ENCODE results near the gene SLC25A34. TPM values are rescaled to one million over a fixed set of nuclear protein-coding genes. Genes with fewer than 3 reads are reported as not detected.
A peak's percentile ranks its signal among the peaks of the same experiment; 100 is the strongest.
"Not testable (repeated sequence)": the region's sequence is repeated elsewhere in the genome, so short reads cannot be mapped to it uniquely, and the experiment has no call there.

The SLC25A34 gene
- total RNA-seq, 2 experiments from 2014 or later: 0.56 to 0.81 TPM

DNA sequence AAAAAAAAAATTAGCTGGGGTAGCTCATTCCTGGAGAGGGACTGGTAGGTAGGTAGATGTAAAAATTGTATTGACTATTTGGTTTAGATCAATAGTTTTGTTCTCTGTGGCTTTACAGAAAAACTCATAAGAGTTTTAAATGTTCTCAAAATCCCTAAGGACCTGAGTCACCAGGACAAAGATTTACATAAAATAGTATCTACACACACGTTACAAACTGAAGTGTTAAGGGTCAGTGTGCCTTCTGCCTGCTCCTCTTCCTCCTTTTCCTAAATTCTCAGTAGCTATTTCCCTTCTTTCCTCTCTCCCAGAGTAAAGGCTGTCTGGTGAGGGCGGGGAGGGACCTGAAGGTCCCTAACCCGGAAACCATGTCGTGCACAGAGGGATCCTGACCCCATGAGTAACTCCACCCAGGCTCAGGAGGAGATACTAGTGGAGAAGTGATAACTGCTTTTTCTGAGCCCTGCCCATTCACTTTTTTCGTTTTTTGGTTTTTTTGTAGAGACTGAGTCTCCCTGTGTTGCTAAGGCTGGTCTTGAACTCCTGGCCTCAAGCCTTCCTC, 43.9 kb upstream of the SLC25A34 start:
- Mint-ChIP-seq H3K27me3 (no peaks in the 10 kb centered on the region), H3K4me1 (ENCODE audit: low read depth) (peaks cover 35% of the 10 kb centered on the region), H3K36me3 (ENCODE audit: low read depth) (peaks cover 18% of the 10 kb centered on the region), H3K4me3 (no peak overlapping the region), H3K9me3 (peaks cover 6% of the 10 kb centered on the region), H3K27ac (peak overlapping the region; percentile 63)
- ChIA-PET CTCF (no interaction called here), POLR2A (interaction anchor here (1.0 kb wide), 1 partner anchor 109 kb away, joined by 4 read pairs; no protein-coding TSS in a partner anchor)
- TF ChIP-seq, protein P1, sequence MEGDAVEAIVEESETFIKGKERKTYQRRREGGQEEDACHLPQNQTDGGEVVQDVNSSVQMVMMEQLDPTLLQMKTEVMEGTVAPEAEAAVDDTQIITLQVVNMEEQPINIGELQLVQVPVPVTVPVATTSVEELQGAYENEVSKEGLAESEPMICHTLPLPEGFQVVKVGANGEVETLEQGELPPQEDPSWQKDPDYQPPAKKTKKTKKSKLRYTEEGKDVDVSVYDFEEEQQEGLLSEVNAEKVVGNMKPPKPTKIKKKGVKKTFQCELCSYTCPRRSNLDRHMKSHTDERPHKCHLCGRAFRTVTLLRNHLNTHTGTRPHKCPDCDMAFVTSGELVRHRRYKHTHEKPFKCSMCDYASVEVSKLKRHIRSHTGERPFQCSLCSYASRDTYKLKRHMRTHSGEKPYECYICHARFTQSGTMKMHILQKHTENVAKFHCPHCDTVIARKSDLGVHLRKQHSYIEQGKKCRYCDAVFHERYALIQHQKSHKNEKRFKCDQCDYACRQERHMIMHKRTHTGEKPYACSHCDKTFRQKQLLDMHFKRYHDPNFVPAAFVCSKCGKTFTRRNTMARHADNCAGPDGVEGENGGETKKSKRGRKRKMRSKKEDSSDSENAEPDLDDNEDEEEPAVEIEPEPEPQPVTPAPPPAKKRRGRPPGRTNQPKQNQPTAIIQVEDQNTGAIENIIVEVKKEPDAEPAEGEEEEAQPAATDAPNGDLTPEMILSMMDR (IDR thresholded peaks at IDR 0.05): no peak
- DNase-seq: no peak
- intact Hi-C loops (cut with micrococcal nuclease): no loop called here
- ATAC-seq: no peak

DNA sequence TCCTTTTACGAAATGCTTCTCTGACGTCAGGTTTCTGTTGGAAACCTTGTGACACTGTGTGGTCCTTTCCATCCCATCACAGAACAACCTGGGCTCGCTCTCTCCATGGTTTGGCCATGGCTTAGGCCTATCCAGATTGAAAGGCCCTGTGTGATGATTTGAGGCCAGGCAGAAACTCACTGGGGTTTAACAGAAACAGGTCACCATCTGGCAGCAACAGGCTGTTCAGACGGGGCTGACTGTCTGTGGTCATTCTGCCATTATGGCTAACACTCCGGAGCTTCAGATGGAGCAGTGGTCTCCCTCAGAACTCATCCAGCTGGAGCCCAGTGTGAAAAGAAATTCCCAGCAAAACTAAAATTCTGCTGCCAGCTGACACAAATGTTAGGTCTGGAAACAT, 42.7 kb upstream of the SLC25A34 start:
- ChIA-PET CTCF (no interaction called here), POLR2A (interaction anchor here (1.7 to 1.9 kb wide), 2 partner anchors 8 to 26 kb away, joined by 3 to 8 read pairs; no protein-coding TSS in a partner anchor)
- DNase-seq (no peak), ATAC-seq (no peak)
- Mint-ChIP-seq H3K9me3 (no peaks in the 10 kb centered on the region), H3K27ac (peak overlapping the region; percentile 61), H3K4me1 (ENCODE audit: low read depth) (peaks cover 34% of the 10 kb centered on the region), H3K36me3 (ENCODE audit: low read depth) (peaks cover 10% of the 10 kb centered on the region), H3K4me3 (no peak overlapping the region), H3K27me3 (no peaks in the 10 kb centered on the region)
- intact Hi-C loops (cut with micrococcal nuclease): no loop called here
- TF ChIP-seq, protein P1 (IDR thresholded peaks at IDR 0.05): no peak

DNA sequence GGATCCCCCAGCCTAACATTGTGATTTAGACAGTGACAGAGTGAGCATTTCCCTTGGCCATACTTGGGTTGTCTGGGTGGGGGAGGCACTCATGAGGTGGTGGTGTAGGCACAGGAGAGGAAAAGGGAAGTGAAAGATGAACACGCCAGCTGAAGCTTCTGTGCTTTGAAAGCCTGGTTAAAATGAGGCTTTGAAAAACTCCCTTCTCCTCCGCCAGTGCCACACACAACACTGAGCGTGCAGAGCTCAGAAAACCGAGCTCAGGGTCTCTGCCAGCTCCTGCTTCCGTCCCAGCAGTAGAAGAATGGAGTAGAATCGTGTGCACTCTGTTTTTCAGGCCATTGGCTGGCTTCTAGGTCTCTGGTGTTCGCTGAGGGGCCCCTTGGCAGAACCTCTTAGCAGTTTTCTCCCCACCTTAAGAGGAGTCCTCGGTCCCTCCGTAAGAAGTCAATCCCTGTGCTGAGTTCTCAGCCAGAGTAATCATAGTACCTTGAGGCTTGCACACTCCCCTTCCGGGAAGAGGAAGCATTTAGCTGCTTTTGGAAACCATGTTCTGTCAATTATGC, 39.0 kb upstream of the SLC25A34 start:
- TF ChIP-seq, protein P1 (IDR thresholded peaks at IDR 0.05): no peak
- Mint-ChIP-seq H3K4me3 (peak overlapping the region; percentile 74), H3K27ac (peak overlapping the region; percentile 94), H3K9me3 (no peaks in the 10 kb centered on the region), H3K36me3 (ENCODE audit: low read depth) (peaks cover 12% of the 10 kb centered on the region), H3K27me3 (no peaks in the 10 kb centered on the region), H3K4me1 (ENCODE audit: low read depth) (peaks cover 39% of the 10 kb centered on the region)
- ChIA-PET POLR2A (interaction anchor here (0.8 to 3.1 kb wide), 7 partner anchors 12 to 115 kb away, joined by 3 to 21 read pairs (median 3); partner anchors contain the start of gene PLEKHM2), CTCF (interaction anchor here (0.7 to 1.6 kb wide), 7 partner anchors 12 to 80 kb away, joined by 3 to 6 read pairs (median 3); no protein-coding TSS in a partner anchor)
- ATAC-seq: peak; percentile 89
- peak; percentile 68 for DNase-seq
- intact Hi-C loops (cut with micrococcal nuclease): no loop called here

DNA sequence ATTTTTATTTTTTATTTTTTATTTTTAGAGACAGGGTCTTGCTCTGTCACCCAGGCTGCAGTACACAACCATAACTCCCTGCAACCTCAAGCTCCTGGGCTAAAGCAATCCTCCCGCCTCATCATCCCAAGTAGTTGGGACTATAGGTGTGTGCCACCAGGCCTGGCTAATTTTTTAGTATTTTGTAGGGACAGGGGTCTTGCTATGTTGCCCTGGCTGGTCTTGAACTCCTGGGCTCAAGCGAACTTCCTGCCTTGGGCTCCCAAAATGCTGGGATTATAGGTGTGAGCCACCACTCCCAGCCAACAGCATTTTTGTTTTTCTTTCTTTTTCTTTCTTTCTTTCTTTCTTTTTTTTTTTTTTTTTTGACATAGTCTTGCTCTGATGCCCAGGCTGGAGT, 37.9 kb upstream of the SLC25A34 start:
- H3K27me3 Mint-ChIP-seq: no peaks in the 10 kb centered on the region
- peaks cover 12% of the 10 kb centered on the region for H3K36me3 Mint-ChIP-seq (ENCODE audit: low read depth)
- intact Hi-C loops (cut with micrococcal nuclease): no loop called here
- no peak overlapping the region for H3K4me3 Mint-ChIP-seq
- DNase-seq: no peak
- peaks cover 41% of the 10 kb centered on the region for H3K4me1 Mint-ChIP-seq (ENCODE audit: low read depth)
- no peaks in the 10 kb centered on the region for H3K9me3 Mint-ChIP-seq
- TF ChIP-seq, protein P1 (IDR thresholded peaks at IDR 0.05): no peak
- ATAC-seq: no peak
- CTCF ChIA-PET: interaction anchor here (1.0 to 1.6 kb wide), 3 partner anchors 13 to 58 kb away, joined by 3 to 6 read pairs (median 3); no protein-coding TSS in a partner anchor
- POLR2A ChIA-PET: interaction anchor here (0.5 to 3.1 kb wide), 5 partner anchors 12 to 161 kb away, joined by 3 to 21 read pairs (median 3); partner anchors contain the start of gene PLEKHM2
- H3K27ac Mint-ChIP-seq: peak overlapping the region; percentile 63

DNA sequence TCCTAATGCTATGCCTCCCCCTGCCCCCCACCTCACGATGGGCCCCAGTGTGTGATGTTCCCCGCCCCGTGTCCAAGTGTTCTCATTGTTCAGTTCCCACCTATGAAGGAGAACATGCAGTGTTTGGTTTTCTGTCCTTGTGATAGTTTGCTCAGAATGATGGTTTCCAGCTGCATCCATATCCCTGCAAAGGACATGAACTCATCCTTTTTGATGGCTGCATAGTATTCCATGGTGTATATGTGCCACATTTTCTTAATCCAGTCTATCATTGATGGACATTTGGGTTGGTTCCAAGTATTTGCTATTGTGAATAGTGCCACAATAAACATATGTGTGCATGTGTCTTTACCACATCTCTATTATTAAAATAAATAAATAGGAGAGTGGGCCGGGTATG, 36.7 kb upstream of the SLC25A34 start:
- H3K9me3 Mint-ChIP-seq; CTCF ChIA-PET; intact Hi-C loops (cut with micrococcal nuclease); H3K27ac Mint-ChIP-seq; POLR2A ChIA-PET; ATAC-seq; H3K4me3 Mint-ChIP-seq; H3K27me3 Mint-ChIP-seq; DNase-seq: not testable (repeated sequence)
- Mint-ChIP-seq H3K4me1 (ENCODE audit: low read depth) (peaks cover 40% of the 10 kb centered on the region), H3K36me3 (ENCODE audit: low read depth) (peaks cover 12% of the 10 kb centered on the region)
